ENCODE data around the gene NANOS3.

NANOS3 gene

GRCh38 chr19:13923194-13923987, 46.5 kb downstream of the NANOS3 start:
- no peak for DNase-seq

GRCh38 chr19:13926010-13926409, 49.1 kb downstream of the NANOS3 start:
- no peak for DNase-seq

GRCh38 chr19:13926715-13927114, 49.8 kb downstream of the NANOS3 start:
- no peak for DNase-seq

GRCh38 chr19:13929340-13929739, 52.4 kb downstream of the NANOS3 start:
- no peak for DNase-seq

GRCh38 chr19:13929956-13930355, 53.0 kb downstream of the NANOS3 start:
- DNase-seq, result no peak
